ELF-1 (cell line): ENCODE results near the gene CCDC181.
"Not testable (repeated sequence)": the region's sequence is repeated elsewhere in the genome, so short reads cannot be mapped to it uniquely, and the experiment has no call there.

Experiments used
- DNase-seq: peaks from one replicate; pipeline ENCODE4 v3.0.0-alpha.2; 2016; ENCODE audit warnings: low read depth, low spot score

CCDC181 gene

GRCh38 chr1:169402578-169402977 lies 24.7 kb downstream of the CCDC181 start:
- not testable (repeated sequence) for DNase-seq

- no peak for DNase-seq
Observed at GRCh38 chr1:169395955-169396354, 31.3 kb downstream of the CCDC181 start.

- DNase-seq: no peak
Observed at GRCh38 chr1:169392406-169392805, 34.9 kb downstream of the CCDC181 start.

GRCh38 chr1:169390303-169390702 lies 37.0 kb downstream of the CCDC181 start:
- no peak for DNase-seq

- no peak for DNase-seq
Observed at GRCh38 chr1:169387399-169387798, 39.9 kb downstream of the CCDC181 start.

- no peak for DNase-seq
Observed at GRCh38 chr1:169383449-169383848, 43.8 kb downstream of the CCDC181 start.

GRCh38 chr1:169381162-169381561 lies 46.1 kb downstream of the CCDC181 start:
- no peak for DNase-seq

GRCh38 chr1:169371404-169371803 lies 55.9 kb downstream of the CCDC181 start:
- DNase-seq: no peak

GRCh38 chr1:169368406-169368769 lies 58.9 kb downstream of the CCDC181 start:
- no peak for DNase-seq

GRCh38 chr1:169367686-169368405 lies 59.4 kb downstream of the CCDC181 start, which contains the start of the genes BLZF1 and NME7:
BLZF1 (plus strand) TSS chr1:169368195; CDS start chr1:169369523, 1,328 bp downstream.
NME7 (minus strand) TSS chr1:169367797; CDS start chr1:169367710, 87 bp downstream.
- peak; percentile 98 for DNase-seq

- DNase-seq: no peak
Observed at GRCh38 chr1:169367096-169367685, 60.1 kb downstream of the CCDC181 start.

GRCh38 chr1:169364948-169365347 lies 62.3 kb downstream of the CCDC181 start:
- no peak for DNase-seq

- no peak for DNase-seq
Observed at GRCh38 chr1:169363046-169363730, 64.1 kb downstream of the CCDC181 start.

- DNase-seq: no peak
Observed at GRCh38 chr1:169361281-169361680, 66.0 kb downstream of the CCDC181 start.

- no peak for DNase-seq
Observed at GRCh38 chr1:169360415-169360814, 66.9 kb downstream of the CCDC181 start.

GRCh38 chr1:169348383-169349036 lies 78.8 kb downstream of the CCDC181 start:
- DNase-seq: peak; percentile 8

GRCh38 chr1:169347688-169348382 lies 79.4 kb downstream of the CCDC181 start:
- DNase-seq: no peak

GRCh38 chr1:169346036-169346589 lies 81.2 kb downstream of the CCDC181 start:
- no peak for DNase-seq

- DNase-seq: no peak
Observed at GRCh38 chr1:169345511-169345910, 81.8 kb downstream of the CCDC181 start.
